Upper lobe of left lung (tissue), 4 donors: ENCODE data around the gene APMAP.

Experiments
- EP300 ChIP-seq, 4 donors: sonication (generic); formaldehyde crosslinking; IDR thresholded peaks; one replicate each; pipeline ENCODE4 v1.5.1; 2017; ENCODE audit warnings: antibody characterized with exemption in 4 of 4, control low read depth in 2 of 4
- POLR2A ChIP-seq, 4 donors: fragments of 450-650 bp; IDR thresholded peaks; one replicate each; pipeline ENCODE4 v1.5.1; 2016 to 2017; ENCODE audit warnings: antibody characterized with exemption in 4 of 4, mild to moderate bottlenecking in 2 of 4

DNA sequence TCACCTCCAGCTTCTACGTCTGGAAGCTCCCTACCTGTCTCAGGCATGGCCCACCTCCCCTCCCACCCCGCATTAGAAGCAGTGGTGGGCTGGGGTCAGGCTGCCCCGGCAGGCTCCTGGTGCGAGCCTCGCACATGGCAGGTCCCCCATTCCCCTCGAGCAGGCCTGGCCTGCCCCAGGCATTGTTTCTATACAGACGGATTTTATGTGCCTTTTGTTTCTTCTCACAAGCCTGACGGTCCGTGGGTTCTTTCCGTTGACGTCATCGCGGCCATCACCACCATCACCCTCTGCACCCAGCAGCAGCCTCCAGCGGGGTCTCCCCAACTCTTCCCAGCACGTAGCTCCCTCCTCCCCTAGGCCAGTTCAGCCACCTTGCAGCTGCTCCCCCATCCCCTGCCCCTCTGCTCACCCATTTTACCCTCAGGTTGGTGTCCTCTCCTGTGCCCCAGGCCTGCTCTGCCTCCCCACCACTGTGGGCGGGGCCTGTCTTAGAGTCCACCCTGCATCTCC lies 38.9 kb downstream of the APMAP start:
- TF ChIP-seq POLR2A (IDR thresholded peaks at IDR 0.05) (no peak), EP300 (IDR thresholded peaks at IDR 0.05) (no peak)
